Measurements from ENCODE around the gene FAT2. TPM values are rescaled to one million over a fixed set of nuclear protein-coding genes. Genes with fewer than 3 reads are reported as not detected.

Gene FAT2
- total and polyA plus RNA-seq, 2 experiments from 2014 or later, result 0.06 to 0.59 TPM

DNA sequence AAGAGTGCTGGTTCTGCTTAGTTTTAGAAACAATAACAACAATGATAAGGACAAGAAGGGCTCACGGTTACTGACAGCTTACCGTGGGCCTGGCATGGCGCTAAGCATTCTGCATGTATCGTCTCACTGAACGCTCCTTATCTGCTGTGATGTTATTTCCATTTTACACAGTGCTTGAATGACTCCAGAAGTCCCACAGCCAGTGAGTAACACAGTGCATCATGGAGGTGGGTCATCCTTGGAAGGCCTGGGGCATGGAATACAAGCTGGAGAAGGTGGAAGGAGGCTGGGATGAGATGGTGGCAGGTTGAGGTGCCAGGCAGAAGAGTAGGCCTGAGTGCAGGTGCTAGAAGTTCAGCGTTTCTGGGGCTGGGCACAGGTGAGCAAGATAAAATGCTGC, 36.5 kb upstream of the FAT2 start:
- no peaks in the 10 kb centered on the region for H3K79me2 ChIP-seq (replicated peaks; ENCODE audit: insufficient read depth)
- no peak overlapping the region for H3K4me2 ChIP-seq
- H3K27ac ChIP-seq (ENCODE audit: low read depth), result no peak overlapping the region
- no peaks in the 10 kb centered on the region for H3F3A ChIP-seq (replicated peaks; ENCODE audit: low read depth)
- no peaks in the 10 kb centered on the region for H3K36me3 ChIP-seq (ENCODE audit: insufficient read depth)
- Mint-ChIP-seq H3K4me1 (peaks cover 6% of the 10 kb centered on the region; the same call in 2 of the 3 replicates), H3K9me3 (no peaks in the 10 kb centered on the region), H3K27ac (no peak overlapping the region), H3K36me3 (ENCODE audit: low read depth) (no peaks in the 10 kb centered on the region), H3K4me3 (no peak overlapping the region), H3K27me3 (ENCODE audit: insufficient read depth, low read depth, poor library complexity) (peaks cover 2% of the 10 kb centered on the region)
- DNase-seq (ENCODE audit: low spot score) (no peak), ATAC-seq (no peak)
- H3K27me3 ChIP-seq (ENCODE audit: insufficient read depth), result no peaks in the 10 kb centered on the region
- no peaks in the 10 kb centered on the region for H4K20me1 ChIP-seq (replicated peaks; ENCODE audit: insufficient read depth)
- H3K9me2 ChIP-seq (ENCODE audit: insufficient read depth), result no peaks in the 10 kb centered on the region
- no peak overlapping the region for H2AFZ ChIP-seq
- no peak overlapping the region for H3K4me3 ChIP-seq
- TF ChIP-seq ZNF114 (CRISPR knock-in tag; IDR thresholded peaks at IDR 0.05) (no peak), STAT1 (IDR thresholded peaks at IDR 0.05; ENCODE audit: unreplicated experiment) (no peak), CREB1 (CRISPR knock-in tag; IDR thresholded peaks at IDR 0.05; ENCODE audit: low read depth) (no peak), NANOG (IDR thresholded peaks at IDR 0.05; ENCODE audit: borderline replicate concordance) (no peak), JUNB (IDR thresholded peaks at IDR 0.05; ENCODE audit: unreplicated experiment) (no peak), CTCF (conservative IDR thresholded peaks at IDR 0.05; ENCODE audit: low read depth in 2 of 2) (no peak), EZH2phosphoT487 (IDR thresholded peaks at IDR 0.05; ENCODE audit: unreplicated experiment) (no peak), POLR2AphosphoS5 (IDR thresholded peaks at IDR 0.05; ENCODE audit: low read depth) (no peak), ZNF331 (CRISPR knock-in tag; IDR thresholded peaks at IDR 0.05; ENCODE audit: low read depth) (no peak), EZH2 (IDR thresholded peaks at IDR 0.05; ENCODE audit: low read depth, unreplicated experiment) (no peak), ZNF462 (CRISPR knock-in tag; IDR thresholded peaks at IDR 0.05) (no peak)
- TF ChIP-seq, protein P1, sequence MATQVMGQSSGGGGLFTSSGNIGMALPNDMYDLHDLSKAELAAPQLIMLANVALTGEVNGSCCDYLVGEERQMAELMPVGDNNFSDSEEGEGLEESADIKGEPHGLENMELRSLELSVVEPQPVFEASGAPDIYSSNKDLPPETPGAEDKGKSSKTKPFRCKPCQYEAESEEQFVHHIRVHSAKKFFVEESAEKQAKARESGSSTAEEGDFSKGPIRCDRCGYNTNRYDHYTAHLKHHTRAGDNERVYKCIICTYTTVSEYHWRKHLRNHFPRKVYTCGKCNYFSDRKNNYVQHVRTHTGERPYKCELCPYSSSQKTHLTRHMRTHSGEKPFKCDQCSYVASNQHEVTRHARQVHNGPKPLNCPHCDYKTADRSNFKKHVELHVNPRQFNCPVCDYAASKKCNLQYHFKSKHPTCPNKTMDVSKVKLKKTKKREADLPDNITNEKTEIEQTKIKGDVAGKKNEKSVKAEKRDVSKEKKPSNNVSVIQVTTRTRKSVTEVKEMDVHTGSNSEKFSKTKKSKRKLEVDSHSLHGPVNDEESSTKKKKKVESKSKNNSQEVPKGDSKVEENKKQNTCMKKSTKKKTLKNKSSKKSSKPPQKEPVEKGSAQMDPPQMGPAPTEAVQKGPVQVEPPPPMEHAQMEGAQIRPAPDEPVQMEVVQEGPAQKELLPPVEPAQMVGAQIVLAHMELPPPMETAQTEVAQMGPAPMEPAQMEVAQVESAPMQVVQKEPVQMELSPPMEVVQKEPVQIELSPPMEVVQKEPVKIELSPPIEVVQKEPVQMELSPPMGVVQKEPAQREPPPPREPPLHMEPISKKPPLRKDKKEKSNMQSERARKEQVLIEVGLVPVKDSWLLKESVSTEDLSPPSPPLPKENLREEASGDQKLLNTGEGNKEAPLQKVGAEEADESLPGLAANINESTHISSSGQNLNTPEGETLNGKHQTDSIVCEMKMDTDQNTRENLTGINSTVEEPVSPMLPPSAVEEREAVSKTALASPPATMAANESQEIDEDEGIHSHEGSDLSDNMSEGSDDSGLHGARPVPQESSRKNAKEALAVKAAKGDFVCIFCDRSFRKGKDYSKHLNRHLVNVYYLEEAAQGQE (IDR thresholded peaks at IDR 0.05; ENCODE audit: unreplicated experiment), result no peak
- TF ChIP-seq, protein P2, sequence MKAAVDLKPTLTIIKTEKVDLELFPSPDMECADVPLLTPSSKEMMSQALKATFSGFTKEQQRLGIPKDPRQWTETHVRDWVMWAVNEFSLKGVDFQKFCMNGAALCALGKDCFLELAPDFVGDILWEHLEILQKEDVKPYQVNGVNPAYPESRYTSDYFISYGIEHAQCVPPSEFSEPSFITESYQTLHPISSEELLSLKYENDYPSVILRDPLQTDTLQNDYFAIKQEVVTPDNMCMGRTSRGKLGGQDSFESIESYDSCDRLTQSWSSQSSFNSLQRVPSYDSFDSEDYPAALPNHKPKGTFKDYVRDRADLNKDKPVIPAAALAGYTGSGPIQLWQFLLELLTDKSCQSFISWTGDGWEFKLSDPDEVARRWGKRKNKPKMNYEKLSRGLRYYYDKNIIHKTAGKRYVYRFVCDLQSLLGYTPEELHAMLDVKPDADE (IDR thresholded peaks at IDR 0.05), result no peak
- no peaks in the 10 kb centered on the region for H3K4me1 ChIP-seq (ENCODE audit: insufficient read depth)
